ENCODE data around the gene SRC. TPM values are rescaled to one million over a fixed set of nuclear protein-coding genes. Genes with fewer than 3 reads are reported as not detected.

Gene SRC
- total and polyA plus RNA-seq, 2 donors (not counting 3 experiments of a cell fraction or from before 2014, with no cell fraction given): 22.6 to 29.4 TPM

DNA sequence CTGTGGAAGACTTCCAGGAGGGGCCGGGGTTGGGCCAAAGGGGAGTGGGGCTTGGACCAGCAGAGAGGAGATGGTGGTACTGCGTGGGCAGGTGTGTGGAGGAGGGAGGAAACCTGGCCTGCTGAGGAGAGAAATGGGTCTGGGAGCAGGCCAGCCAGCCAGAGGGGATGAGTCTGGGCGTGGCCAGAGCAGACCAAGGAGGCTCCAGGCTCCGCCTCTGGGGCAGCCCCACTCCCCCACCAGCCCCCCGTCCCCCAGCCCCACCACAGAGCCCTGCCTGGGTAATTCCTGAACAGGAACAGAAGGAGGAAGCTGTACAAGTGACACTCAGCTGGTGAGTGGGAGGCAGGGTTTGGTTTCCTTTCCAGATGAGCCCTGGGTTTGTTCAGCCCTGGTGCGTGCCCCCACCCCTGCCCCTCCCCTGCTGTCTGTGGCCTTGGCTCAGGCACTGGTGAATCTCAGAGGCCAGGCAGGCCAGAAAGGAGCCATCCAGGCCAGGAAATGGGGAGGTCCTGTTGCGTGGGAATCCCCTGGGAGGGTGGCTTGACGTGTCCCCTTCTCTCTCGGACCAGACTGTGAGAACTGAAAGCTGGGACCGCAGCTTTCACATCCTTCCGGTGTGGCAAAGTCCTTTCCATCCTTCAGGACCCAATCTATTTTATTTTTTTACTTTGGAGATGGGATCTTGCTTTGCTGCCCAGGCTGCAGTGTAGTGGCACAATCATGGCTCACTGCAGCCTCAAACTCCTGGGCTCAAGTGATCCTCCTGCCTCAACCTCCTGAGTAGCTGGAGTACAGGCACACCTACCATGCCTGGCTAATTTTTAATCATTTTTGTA, 9.4 kb upstream of the SRC start:
- intact Hi-C loops (cut with micrococcal nuclease): no loop called here
- FAIRE-seq (no peak), DNase-seq (ENCODE audit: low read depth, low spot score) (no peak)
- H3K4me1 ChIP-seq (ENCODE audit: control insufficient read depth, extremely low read depth, insufficient read depth, low read length): no peaks in the 10 kb centered on the region
- H3K9ac ChIP-seq (replicated peaks; ENCODE audit: extremely low read depth, insufficient read depth, low read length): no peak overlapping the region
- no peak overlapping the region for H3K4me2 ChIP-seq (ENCODE audit: insufficient read depth, low read length)
- ChIA-PET POLR2A (no interaction called here), CTCF (interaction anchor here (0.6 to 1.0 kb wide), 2 partner anchors 34 to 218 kb away, joined by 3 read pairs; no protein-coding TSS in a partner anchor)
- no peaks in the 10 kb centered on the region for H3K9me3 ChIP-seq (replicated peaks; ENCODE audit: control insufficient read depth, insufficient read depth, low read length)
- H3K27me3 ChIP-seq (ENCODE audit: control insufficient read depth in 2 of 2, insufficient read depth in 2 of 2, low read length in 2 of 2): no peaks in the 10 kb centered on the region
- H3K27ac ChIP-seq (ENCODE audit: insufficient read depth, low read depth, low read length): no peak overlapping the region
- no peaks in the 10 kb centered on the region for H3K36me3 ChIP-seq (ENCODE audit: control insufficient read depth in 2 of 2, extremely low read depth in 1 of 2, insufficient read depth in 2 of 2, low read length in 2 of 2)
- no peaks in the 10 kb centered on the region for H3K9me1 ChIP-seq (replicated peaks; ENCODE audit: control insufficient read depth, extremely low read depth, insufficient read depth, low read length)
- BruUV-seq (replicated peaks): no TSS peak
- H3K79me2 ChIP-seq (ENCODE audit: control insufficient read depth, insufficient read depth, low read length): no peaks in the 10 kb centered on the region
- no peaks in the 10 kb centered on the region for H4K20me1 ChIP-seq (replicated peaks; ENCODE audit: control insufficient read depth, extremely low read depth, insufficient read depth, low read length)
- H2AFZ ChIP-seq (ENCODE audit: low read depth, low read length): peak overlapping the region; percentile 62
- TF ChIP-seq MYC (IDR thresholded peaks at IDR 0.05; ENCODE audit: low read depth, low read length) (no peak), POLR2AphosphoS5 (IDR thresholded peaks at IDR 0.05; ENCODE audit: insufficient read depth, low read depth, low read length) (no peak), JUN (IDR thresholded peaks at IDR 0.05; ENCODE audit: borderline replicate concordance, insufficient read depth, insufficient read length, low read depth) (no peak), FOS (IDR thresholded peaks at IDR 0.05; ENCODE audit: borderline replicate concordance, insufficient read depth, low read length) (no peak), GATA2 (IDR thresholded peaks at IDR 0.05; ENCODE audit: insufficient read depth, insufficient read length, low read depth, low read length) (no peak), POLR2A (IDR thresholded peaks at IDR 0.05; ENCODE audit: low read depth, low read length) (no peak), EZH2 (IDR thresholded peaks at IDR 0.05; ENCODE audit: borderline replicate concordance, low read depth, low read length, severe bottlenecking) (no peak)
- TF ChIP-seq, protein P1, sequence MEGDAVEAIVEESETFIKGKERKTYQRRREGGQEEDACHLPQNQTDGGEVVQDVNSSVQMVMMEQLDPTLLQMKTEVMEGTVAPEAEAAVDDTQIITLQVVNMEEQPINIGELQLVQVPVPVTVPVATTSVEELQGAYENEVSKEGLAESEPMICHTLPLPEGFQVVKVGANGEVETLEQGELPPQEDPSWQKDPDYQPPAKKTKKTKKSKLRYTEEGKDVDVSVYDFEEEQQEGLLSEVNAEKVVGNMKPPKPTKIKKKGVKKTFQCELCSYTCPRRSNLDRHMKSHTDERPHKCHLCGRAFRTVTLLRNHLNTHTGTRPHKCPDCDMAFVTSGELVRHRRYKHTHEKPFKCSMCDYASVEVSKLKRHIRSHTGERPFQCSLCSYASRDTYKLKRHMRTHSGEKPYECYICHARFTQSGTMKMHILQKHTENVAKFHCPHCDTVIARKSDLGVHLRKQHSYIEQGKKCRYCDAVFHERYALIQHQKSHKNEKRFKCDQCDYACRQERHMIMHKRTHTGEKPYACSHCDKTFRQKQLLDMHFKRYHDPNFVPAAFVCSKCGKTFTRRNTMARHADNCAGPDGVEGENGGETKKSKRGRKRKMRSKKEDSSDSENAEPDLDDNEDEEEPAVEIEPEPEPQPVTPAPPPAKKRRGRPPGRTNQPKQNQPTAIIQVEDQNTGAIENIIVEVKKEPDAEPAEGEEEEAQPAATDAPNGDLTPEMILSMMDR (IDR thresholded peaks at IDR 0.05; ENCODE audit: extremely low read depth in 1 of 2, insufficient read depth in 1 of 2, low read depth in 1 of 2, low read length in 2 of 2): no peak
- TF ChIP-seq, protein P2, sequence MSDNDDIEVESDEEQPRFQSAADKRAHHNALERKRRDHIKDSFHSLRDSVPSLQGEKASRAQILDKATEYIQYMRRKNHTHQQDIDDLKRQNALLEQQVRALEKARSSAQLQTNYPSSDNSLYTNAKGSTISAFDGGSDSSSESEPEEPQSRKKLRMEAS (IDR thresholded peaks at IDR 0.05; ENCODE audit: insufficient read depth, insufficient read length): no peak
- no peak overlapping the region for H3K4me3 ChIP-seq (replicated peaks in 1 of 3; ENCODE audit: insufficient read depth in 1 of 3, low read depth in 1 of 3, low read length in 3 of 3)
- dilution Hi-C loops (cut with MboI; ENCODE audit: extremely low pct_ligation_motif_present, low sequenced_read_pairs): no loop called here

Data from endothelial cell of umbilical vein (primary cell).